Measurements from ENCODE around the gene HCFC1.

Gene HCFC1

DNA sequence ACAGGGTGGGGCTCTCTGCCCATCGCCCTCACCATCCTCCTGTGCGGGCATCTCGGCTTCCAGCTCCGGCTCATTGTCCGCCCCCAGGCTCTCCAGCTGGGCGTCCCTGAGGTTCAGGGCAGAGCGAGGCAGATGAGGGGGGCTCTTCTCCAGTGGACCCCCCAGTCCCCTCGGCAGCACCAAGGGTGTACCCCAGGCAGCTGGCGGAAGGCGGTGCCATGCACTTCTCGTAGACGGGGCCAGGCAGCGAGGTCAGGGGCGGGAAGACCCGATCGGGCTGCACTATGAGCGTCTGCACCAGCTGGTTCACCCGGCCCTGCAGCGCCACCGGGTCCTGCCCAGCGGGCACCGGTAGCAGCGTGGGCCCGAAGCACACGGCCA, 61.6 kb downstream of the HCFC1 start:
- Histone ChIP-seq H3K4me1 (ENCODE audit: control extremely low read depth in 1 of 4, control insufficient read depth in 4 of 4, insufficient read depth in 4 of 4, low read length in 3 of 4) (peaks cover 0 to 8% (median 2%) of the 10 kb centered on the region in 4 experiments), H3K27ac (ENCODE audit: insufficient read depth in 1 of 2, low read depth in 1 of 2, low read length in 2 of 2, poor library complexity in 1 of 2, severe bottlenecking in 2 of 2) (no peak overlapping the region), H3K36me3 (ENCODE audit: control insufficient read depth in 4 of 4, insufficient read depth in 4 of 4, low read length in 3 of 4) (peaks cover 0 to 56% (median 33%) of the 10 kb centered on the region in 4 experiments), H3K9me3 (ENCODE audit: control extremely low read depth in 1 of 5, control insufficient read depth in 4 of 5, insufficient read depth in 2 of 5, low read depth in 1 of 5, low read length in 4 of 5) (no peaks in the 10 kb centered on the region), H3K4me3 (ENCODE audit: control insufficient read depth in 1 of 7, extremely low read depth in 1 of 7, insufficient read depth in 4 of 7, low read depth in 2 of 7, low read length in 6 of 7) (no peak overlapping the region), H3K27me3 (replicated peaks in 2 of 5; ENCODE audit: control insufficient read depth in 4 of 5, insufficient read depth in 5 of 5, low read length in 4 of 5) (peaks cover 0 to 14% (median 0%) of the 10 kb centered on the region in 5 experiments)
- ChIA-PET POLR2A (no interaction called here), CTCF (interaction anchor here (1.8 kb wide), 1 partner anchor 15 kb away, joined by 4 read pairs; no protein-coding TSS in a partner anchor)
- DNase-seq = no peak
- 93% methylated on average over 25 of the region's 25 CpGs for WGBS (ENCODE audit: insufficient coverage)

DNA sequence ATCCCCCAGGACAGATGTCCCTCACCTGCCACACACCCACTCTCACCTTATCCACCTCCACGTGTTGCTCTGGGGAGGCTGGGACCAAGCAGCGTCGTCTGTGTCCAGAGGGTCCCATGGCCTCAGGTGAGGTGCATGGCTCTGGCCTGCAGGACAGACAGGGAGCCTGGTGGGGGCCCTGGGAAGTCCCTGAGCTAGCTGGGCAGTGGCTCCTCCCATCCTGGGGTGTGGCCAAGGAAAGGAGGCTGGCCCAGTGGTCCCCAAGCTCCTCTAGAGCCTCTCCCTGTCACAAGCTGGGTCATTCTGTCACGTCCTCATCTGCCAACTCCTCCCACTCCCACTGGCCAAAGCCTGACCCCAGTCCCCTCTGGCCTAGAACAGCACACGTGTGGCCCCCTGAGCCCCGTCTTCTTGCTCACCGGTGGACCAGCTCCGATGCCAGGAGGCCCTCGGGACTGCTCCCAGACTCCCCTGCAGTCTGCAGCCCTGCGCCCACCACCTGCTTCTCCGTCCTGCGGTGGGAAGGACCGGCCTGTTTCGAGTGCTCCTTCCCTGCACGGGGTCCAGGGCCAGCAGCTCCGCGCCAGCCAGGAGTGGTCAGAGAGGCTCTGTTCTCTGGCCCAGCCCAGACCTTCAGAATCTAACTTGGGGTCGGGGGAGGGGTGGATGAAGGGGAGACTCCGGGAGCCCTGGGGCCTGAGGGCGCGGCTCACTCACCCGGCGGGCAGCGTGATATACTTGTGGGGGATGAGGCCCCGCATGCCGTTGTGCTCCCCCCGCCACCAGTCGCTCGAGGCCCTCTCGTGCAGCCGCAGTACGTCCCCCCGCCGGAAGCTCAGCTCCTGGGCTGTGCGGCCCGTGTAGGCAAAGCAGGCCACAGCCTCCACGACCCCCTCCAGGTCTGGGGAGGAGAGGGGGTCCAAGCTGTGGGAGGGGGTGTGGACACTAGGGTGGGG, 62.3 kb downstream of the HCFC1 start:
- no peak for DNase-seq
- Histone ChIP-seq H3K9me3 (ENCODE audit: control extremely low read depth in 1 of 5, control insufficient read depth in 4 of 5, insufficient read depth in 2 of 5, low read depth in 1 of 5, low read length in 4 of 5) (no peaks in the 10 kb centered on the region), H3K27me3 (replicated peaks in 2 of 5; ENCODE audit: control insufficient read depth in 4 of 5, insufficient read depth in 5 of 5, low read length in 4 of 5) (peaks cover 0 to 15% (median 0%) of the 10 kb centered on the region in 5 experiments), H3K27ac (ENCODE audit: insufficient read depth in 1 of 2, low read depth in 1 of 2, low read length in 2 of 2, poor library complexity in 1 of 2, severe bottlenecking in 2 of 2) (no peak overlapping the region), H3K4me3 (ENCODE audit: control insufficient read depth in 1 of 7, extremely low read depth in 1 of 7, insufficient read depth in 4 of 7, low read depth in 2 of 7, low read length in 6 of 7) (no peak overlapping the region), H3K36me3 (ENCODE audit: control insufficient read depth in 4 of 4, insufficient read depth in 4 of 4, low read length in 3 of 4) (peaks cover 0 to 52% (median 32%) of the 10 kb centered on the region in 4 experiments), H3K4me1 (ENCODE audit: control extremely low read depth in 1 of 4, control insufficient read depth in 4 of 4, insufficient read depth in 4 of 4, low read length in 3 of 4) (peaks cover 0 to 14% (median 9%) of the 10 kb centered on the region in 4 experiments)
- ChIA-PET POLR2A (no interaction called here), CTCF (interaction anchor here (1.1 to 1.8 kb wide), 2 partner anchors 16 to 38 kb away, joined by 3 to 4 read pairs; no protein-coding TSS in a partner anchor)
- 91% methylated on average over 29 of the region's 37 CpGs for WGBS (ENCODE audit: insufficient coverage)

DNA sequence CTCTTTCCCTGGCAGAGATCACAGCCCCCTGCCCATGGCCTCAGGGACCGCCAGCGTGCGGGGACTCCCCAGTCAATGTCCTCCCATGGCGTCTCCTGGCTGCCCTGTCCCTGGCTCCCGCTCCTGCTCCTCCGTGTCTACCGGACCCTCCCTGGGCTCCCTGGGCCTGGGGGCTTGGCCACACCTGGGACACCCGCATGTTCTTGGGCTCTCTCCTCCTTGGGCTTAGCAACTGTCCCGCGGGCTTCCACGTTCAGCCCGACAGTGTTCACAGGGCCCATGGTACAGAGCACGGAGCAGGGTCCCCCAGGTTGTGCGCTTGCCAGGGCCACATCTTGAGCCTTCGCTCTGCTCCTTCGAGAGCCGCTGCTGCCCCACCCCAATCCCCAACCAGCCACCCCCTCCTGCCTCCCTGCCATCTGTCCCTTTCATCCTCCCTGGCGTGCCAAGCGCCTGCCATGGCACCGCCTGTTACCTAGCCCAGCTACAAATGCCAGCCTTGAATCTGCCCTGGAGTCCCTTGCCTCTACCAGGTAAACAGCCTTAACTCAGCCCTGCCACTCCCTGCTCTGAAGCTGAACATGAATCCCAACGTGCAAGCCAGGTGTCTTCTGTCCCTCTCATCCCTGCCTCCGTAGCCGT, 63.3 kb downstream of the HCFC1 start:
- Histone ChIP-seq H3K9me3 (ENCODE audit: control extremely low read depth in 1 of 5, control insufficient read depth in 4 of 5, insufficient read depth in 2 of 5, low read depth in 1 of 5, low read length in 4 of 5) (no peaks in the 10 kb centered on the region), H3K4me3 (ENCODE audit: control insufficient read depth in 1 of 7, extremely low read depth in 1 of 7, insufficient read depth in 4 of 7, low read depth in 2 of 7, low read length in 6 of 7) (no peak overlapping the region), H3K27ac (ENCODE audit: insufficient read depth in 1 of 2, low read depth in 1 of 2, low read length in 2 of 2, poor library complexity in 1 of 2, severe bottlenecking in 2 of 2) (no peak overlapping the region), H3K4me1 (ENCODE audit: control extremely low read depth in 1 of 4, control insufficient read depth in 4 of 4, insufficient read depth in 4 of 4, low read length in 3 of 4) (peaks cover 0 to 22% (median 18%) of the 10 kb centered on the region in 4 experiments), H3K27me3 (replicated peaks in 2 of 5; ENCODE audit: control insufficient read depth in 4 of 5, insufficient read depth in 5 of 5, low read length in 4 of 5) (peaks cover 0 to 13% (median 0%) of the 10 kb centered on the region in 5 experiments), H3K36me3 (ENCODE audit: control insufficient read depth in 4 of 4, insufficient read depth in 4 of 4, low read length in 3 of 4) (peaks cover 0 to 44% (median 26%) of the 10 kb centered on the region in 4 experiments)
- POLR2A ChIA-PET = no interaction called here
- DNase-seq = no peak
- CTCF ChIA-PET = interaction anchor here (1.7 to 1.8 kb wide), 2 partner anchors 17 to 38 kb away, joined by 4 read pairs; no protein-coding TSS in a partner anchor
- WGBS (ENCODE audit: insufficient coverage) = 91% methylated on average over 15 of the region's 23 CpGs

- Histone ChIP-seq H3K27ac (ENCODE audit: insufficient read depth in 1 of 2, low read depth in 1 of 2, low read length in 2 of 2, poor library complexity in 1 of 2, severe bottlenecking in 2 of 2) (no peak overlapping the region), H3K4me3 (ENCODE audit: control insufficient read depth in 1 of 7, extremely low read depth in 1 of 7, insufficient read depth in 4 of 7, low read depth in 2 of 7, low read length in 6 of 7) (no peak overlapping the region), H3K36me3 (ENCODE audit: control insufficient read depth in 4 of 4, insufficient read depth in 4 of 4, low read length in 3 of 4) (peaks cover 0 to 36% (median 22%) of the 10 kb centered on the region in 4 experiments), H3K27me3 (replicated peaks in 2 of 5; ENCODE audit: control insufficient read depth in 4 of 5, insufficient read depth in 5 of 5, low read length in 4 of 5) (peaks cover 0 to 13% (median 0%) of the 10 kb centered on the region in 5 experiments), H3K9me3 (ENCODE audit: control extremely low read depth in 1 of 5, control insufficient read depth in 4 of 5, insufficient read depth in 2 of 5, low read depth in 1 of 5, low read length in 4 of 5) (no peaks in the 10 kb centered on the region), H3K4me1 (ENCODE audit: control extremely low read depth in 1 of 4, control insufficient read depth in 4 of 4, insufficient read depth in 4 of 4, low read length in 3 of 4) (peaks cover 0 to 28% (median 25%) of the 10 kb centered on the region in 4 experiments)
- POLR2A ChIA-PET = no interaction called here
- CTCF ChIA-PET = interaction anchor here (1.3 to 2.6 kb wide), 5 partner anchors 10 to 61 kb away, joined by 4 to 11 read pairs (median 5); no protein-coding TSS in a partner anchor
- DNase-seq = no peak
- 81% methylated on average over 6 of the region's 12 CpGs for WGBS (ENCODE audit: insufficient coverage)
These were observed 64.2 kb downstream of the HCFC1 start for GRCh38 chrX:153907456-153907855.

DNA sequence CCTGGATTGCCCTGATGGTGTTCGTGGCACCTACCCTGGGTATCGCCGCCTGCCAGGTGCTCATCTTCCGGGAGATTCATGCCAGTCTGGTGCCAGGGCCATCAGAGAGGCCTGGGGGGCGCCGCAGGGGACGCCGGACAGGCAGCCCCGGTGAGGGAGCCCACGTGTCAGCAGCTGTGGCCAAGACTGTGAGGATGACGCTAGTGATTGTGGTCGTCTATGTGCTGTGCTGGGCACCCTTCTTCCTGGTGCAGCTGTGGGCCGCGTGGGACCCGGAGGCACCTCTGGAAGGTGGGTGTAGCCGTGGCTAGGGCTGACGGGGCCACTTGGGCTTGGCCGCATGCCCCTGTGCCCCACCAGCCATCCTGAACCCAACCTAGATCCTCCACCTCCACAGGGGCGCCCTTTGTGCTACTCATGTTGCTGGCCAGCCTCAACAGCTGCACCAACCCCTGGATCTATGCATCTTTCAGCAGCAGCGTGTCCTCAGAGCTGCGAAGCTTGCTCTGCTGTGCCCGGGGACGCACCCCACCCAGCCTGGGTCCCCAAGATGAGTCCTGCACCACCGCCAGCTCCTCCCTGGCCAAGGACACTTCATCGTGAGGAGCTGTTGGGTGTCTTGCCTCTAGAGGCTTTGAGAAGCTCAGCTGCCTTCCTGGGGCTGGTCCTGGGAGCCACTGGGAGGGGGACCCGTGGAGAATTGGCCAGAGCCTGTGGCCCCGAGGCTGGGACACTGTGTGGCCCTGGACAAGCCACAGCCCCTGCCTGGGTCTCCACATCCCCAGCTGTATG, 65.3 kb downstream of the HCFC1 start:
- ChIA-PET POLR2A (no interaction called here), CTCF (interaction anchor here (1.2 to 2.6 kb wide), 8 partner anchors 11 to 140 kb away, joined by 3 to 11 read pairs (median 5); partner anchors contain the start of gene ARHGAP4)
- H3K9me3 ChIP-seq (ENCODE audit: control extremely low read depth in 1 of 5, control insufficient read depth in 4 of 5, insufficient read depth in 2 of 5, low read depth in 1 of 5, low read length in 4 of 5) = no peaks in the 10 kb centered on the region
- DNase-seq = no peak
- H3K36me3 ChIP-seq (ENCODE audit: control insufficient read depth in 4 of 4, insufficient read depth in 4 of 4, low read length in 3 of 4) = peaks cover 0 to 31% (median 18%) of the 10 kb centered on the region in 4 experiments
- 89% methylated on average over 18 of the region's 27 CpGs for WGBS (ENCODE audit: insufficient coverage)
- H3K4me3 ChIP-seq (ENCODE audit: control insufficient read depth in 1 of 7, extremely low read depth in 1 of 7, insufficient read depth in 4 of 7, low read depth in 2 of 7, low read length in 6 of 7) = no peak overlapping the region
- peaks cover 0 to 39% (median 37%) of the 10 kb centered on the region in 4 experiments for H3K4me1 ChIP-seq (ENCODE audit: control extremely low read depth in 1 of 4, control insufficient read depth in 4 of 4, insufficient read depth in 4 of 4, low read length in 3 of 4)
- H3K27me3 ChIP-seq (replicated peaks in 2 of 5; ENCODE audit: control insufficient read depth in 4 of 5, insufficient read depth in 5 of 5, low read length in 4 of 5) = peaks cover 0 to 15% (median 0%) of the 10 kb centered on the region in 5 experiments
- no peak overlapping the region for H3K27ac ChIP-seq (ENCODE audit: insufficient read depth in 1 of 2, low read depth in 1 of 2, low read length in 2 of 2, poor library complexity in 1 of 2, severe bottlenecking in 2 of 2)

- Histone ChIP-seq H3K4me1 (ENCODE audit: control extremely low read depth in 1 of 4, control insufficient read depth in 4 of 4, insufficient read depth in 4 of 4, low read length in 3 of 4) (peaks cover under 1 to 46% (median 42%) of the 10 kb centered on the region in 4 experiments), H3K27me3 (replicated peaks in 2 of 5; ENCODE audit: control insufficient read depth in 4 of 5, insufficient read depth in 5 of 5, low read length in 4 of 5) (peaks cover 0 to 15% (median 0%) of the 10 kb centered on the region in 5 experiments), H3K27ac (ENCODE audit: insufficient read depth in 1 of 2, low read depth in 1 of 2, low read length in 2 of 2, poor library complexity in 1 of 2, severe bottlenecking in 2 of 2) (no peak overlapping the region), H3K36me3 (ENCODE audit: control insufficient read depth in 4 of 4, insufficient read depth in 4 of 4, low read length in 3 of 4) (peaks cover 0 to 30% (median 16%) of the 10 kb centered on the region in 4 experiments), H3K4me3 (ENCODE audit: control insufficient read depth in 1 of 7, extremely low read depth in 1 of 7, insufficient read depth in 4 of 7, low read depth in 2 of 7, low read length in 6 of 7) (no peak overlapping the region), H3K9me3 (ENCODE audit: control extremely low read depth in 1 of 5, control insufficient read depth in 4 of 5, insufficient read depth in 2 of 5, low read depth in 1 of 5, low read length in 4 of 5) (no peaks in the 10 kb centered on the region)
- POLR2A ChIA-PET = no interaction called here
- WGBS (ENCODE audit: insufficient coverage) = 93% methylated on average over 31 of the region's 32 CpGs
- DNase-seq = no peak
- CTCF ChIA-PET = interaction anchor here (1.4 to 2.6 kb wide), 4 partner anchors 18 to 63 kb away, joined by 4 to 11 read pairs (median 5); partner anchors contain the start of gene ARHGAP4
These were observed 66.0 kb downstream of the HCFC1 start for GRCh38 chrX:153905481-153906095.

Data from common myeloid progenitor, CD34-positive (primary cell).